A673 (cell line): ENCODE data around the gene PALLD.

Source experiments
- CTCF ChIP-seq: fragments of 300-800, 200-600 bp; sonication (generic); conservative IDR thresholded peaks from 2 replicates; pipeline ENCODE4 v1.5.1; 2017; ENCODE audit warnings: low read depth, mild to moderate bottlenecking, antibody characterized with exemption, low read length, moderate library complexity, mixed read lengths
- EZH2 ChIP-seq: fragments of 200-600 bp; sonication (generic); IDR thresholded peaks from 2 replicates; pipeline ENCODE4 v1.6.1; 2017; ENCODE audit warnings: borderline replicate concordance, low read depth, mild to moderate bottlenecking, mixed read lengths, antibody characterized with exemption, low read length; ENCODE audit not compliant: poor library complexity, severe bottlenecking

- TF ChIP-seq CTCF (no peak), EZH2 (no peak)
These were observed 192.9 kb downstream of the PALLD start for GRCh38 chr4:168689791-168690190.
